GM21576 (cell line): ENCODE measurements around the gene HMBS.
A peak's percentile ranks its signal among the peaks of the same experiment; 100 is the strongest.
"Not testable (repeated sequence)": the region's sequence is repeated elsewhere in the genome, so short reads cannot be mapped to it uniquely, and the experiment has no call there.

Source experiments
- ATAC-seq: cut with Tn5 transposase; IDR thresholded peaks from one replicate; pipeline ENCODE4 v1.9.1; 2021; ENCODE audit warnings: mild to moderate bottlenecking, moderate library complexity; ENCODE audit not compliant: unreplicated experiment

Gene HMBS

DNA sequence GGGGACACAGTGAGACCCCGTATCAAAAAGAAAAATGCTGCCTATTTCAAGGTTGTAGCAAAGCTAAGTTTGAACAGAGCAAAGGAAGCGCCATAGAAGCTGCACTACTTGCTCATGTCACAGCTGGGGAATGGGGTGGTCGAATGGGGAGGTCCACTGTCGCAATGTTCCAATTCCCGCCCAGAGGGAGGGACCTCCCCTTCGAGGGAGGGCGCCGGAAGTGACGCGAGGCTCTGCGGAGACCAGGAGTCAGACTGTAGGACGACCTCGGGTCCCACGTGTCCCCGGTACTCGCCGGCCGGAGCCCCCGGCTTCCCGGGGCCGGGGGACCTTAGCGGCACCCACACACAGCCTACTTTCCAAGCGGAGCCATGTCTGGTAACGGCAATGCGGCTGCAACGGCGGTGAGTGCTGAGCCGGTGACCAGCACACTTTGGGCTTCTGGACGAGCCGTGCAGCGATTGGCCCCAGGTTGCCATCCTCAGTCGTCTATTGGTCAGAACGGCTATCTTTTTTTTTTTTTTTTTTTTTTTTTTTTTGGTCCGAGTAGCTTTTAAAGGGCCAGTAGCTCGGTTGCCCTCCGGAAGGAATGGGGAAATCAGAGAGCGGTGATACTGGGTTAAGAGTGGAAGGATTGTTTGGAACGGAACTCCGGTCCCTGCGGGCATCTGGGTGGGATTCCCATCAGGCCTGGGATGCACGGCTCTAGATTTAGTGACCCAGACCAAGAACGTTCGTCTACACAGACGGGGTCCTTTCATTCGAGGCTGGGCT is at the start of gene HMBS:
Gene HMBS (plus strand): TSS at position 219 of the 774 bp plus-strand sequence. CDS start 153 bp downstream, at position 372.
- peak; percentile 89 for ATAC-seq

DNA sequence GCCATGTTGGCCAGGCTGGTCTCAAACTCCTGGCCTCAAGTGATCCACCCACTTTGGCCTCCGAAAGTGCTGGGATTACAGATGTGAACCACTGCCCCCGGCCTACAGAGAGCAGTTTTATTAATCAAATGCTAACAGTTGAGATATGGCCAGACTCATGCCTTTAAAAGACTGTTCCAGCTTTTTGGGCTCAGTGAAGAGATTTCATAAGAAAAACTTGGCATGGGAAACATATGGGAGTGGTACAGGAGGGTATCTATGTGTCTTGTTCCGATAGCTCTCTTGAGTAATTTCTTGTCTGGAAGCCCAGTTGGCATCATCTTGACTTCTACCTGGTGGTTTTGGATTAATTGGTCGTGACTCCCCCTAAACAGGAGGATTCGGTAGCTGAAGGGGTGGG is 45.8 kb upstream of the HMBS start:
- ATAC-seq, result no peak

DNA sequence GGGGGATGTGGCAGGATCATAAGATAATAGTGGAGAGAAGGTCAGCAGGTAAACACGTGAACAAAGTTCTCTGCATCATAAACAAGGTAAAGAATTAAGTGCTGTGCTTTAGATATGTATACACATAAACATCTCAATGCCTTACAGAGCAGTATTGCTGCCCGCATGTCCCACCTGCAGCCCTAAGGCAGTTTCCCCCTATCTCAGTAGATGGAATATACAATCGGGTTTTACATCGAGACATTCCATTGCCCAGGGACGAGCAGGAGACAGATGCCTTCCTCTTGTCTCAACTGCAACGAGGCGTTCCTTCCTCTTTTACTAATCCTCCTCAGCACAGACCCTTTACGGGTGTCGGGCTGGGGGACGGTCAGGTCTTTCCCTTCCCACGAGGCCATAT is 45.2 kb upstream of the HMBS start:
- not testable (repeated sequence) for ATAC-seq

DNA sequence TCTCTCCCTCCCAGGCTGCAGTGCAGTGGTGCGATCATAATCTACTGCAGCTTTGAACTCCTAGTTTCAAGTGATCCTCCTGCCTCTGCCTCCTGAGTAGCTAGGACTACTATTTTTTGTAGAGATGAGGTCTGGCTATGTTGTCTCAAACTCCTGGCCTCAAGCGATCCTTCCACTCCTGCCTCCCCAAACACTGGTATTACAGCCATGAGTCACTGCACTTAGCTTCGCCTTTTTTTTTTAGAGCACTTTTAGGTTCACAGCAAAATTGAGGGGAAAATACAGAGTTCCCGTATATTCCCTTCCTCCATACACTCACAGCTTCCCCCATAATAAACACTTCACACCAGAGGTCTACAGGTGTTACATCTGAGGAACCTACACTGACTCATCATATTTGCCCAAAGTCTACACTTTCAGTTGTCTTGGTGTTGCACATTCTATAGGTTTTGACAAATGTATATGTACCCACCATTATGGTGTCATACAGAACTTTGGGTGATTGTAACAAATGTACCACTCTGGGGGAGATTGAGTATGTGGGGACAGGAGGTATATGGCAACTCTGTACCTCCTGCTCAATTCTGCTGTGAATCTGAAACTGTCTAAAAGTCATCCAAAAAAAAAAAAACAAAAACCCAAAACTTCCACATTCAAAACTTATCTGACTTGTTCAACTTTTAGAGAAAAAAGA is 42.7 kb upstream of the HMBS start:
- no peak for ATAC-seq

DNA sequence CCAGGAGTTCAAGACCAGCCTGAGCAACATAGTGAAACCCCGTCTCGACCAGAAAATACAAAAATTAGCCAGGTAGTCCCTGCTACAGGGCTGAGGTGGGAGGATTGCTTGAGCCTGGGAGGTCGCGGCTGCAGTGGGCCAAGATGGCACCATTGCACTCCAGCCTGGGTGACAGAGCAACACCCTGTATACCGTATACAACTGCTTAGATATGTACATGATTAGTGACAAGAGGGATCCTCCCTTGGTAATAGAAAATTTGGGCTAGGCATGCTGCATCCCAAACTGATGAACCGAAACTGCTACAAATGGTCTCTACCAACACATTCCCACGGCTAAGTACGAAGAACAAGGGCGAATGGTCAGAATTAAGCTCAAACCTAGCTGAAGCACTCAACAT is 41.8 kb upstream of the HMBS start:
- no peak for ATAC-seq

DNA sequence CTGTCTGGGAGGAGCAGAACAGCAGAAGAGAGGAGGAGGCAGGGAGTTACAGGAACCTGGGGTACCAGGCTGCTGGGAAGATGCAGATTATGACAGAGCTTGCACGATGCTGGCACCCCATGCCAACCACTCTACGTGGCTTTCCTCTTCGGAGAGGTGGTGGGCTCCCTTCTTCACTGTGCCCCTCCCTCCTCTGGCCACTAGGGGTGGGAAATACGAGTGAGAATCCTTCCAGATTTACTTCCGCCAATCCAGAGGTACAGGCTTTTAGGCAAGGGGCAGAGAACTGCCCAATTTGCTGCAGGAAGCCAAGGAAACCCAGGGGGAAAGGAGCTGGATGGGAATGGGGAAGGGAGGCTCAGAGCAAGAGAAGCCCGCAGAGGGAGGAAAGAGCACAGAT is 40.0 kb upstream of the HMBS start:
- no peak for ATAC-seq

DNA sequence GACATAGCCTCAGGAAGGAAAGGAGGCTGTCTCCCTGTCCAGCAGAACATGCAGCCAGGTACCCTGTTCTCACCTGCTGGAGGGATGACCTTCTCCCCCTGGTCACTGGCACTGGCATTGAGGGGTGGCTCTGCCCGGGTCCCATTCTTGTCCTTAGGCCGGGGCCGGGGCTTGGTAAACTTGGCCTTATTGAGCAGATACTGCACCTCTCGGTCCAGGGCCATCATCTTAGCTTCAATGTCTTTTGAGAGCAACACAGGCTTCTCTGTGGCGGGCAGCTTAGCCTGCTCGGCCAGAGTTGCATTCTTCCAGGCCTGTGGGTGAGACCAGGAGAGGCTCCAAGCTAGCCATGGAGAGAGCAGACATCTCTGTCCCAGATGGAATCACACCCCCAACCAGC is 38.2 kb upstream of the HMBS start:
- no peak for ATAC-seq

DNA sequence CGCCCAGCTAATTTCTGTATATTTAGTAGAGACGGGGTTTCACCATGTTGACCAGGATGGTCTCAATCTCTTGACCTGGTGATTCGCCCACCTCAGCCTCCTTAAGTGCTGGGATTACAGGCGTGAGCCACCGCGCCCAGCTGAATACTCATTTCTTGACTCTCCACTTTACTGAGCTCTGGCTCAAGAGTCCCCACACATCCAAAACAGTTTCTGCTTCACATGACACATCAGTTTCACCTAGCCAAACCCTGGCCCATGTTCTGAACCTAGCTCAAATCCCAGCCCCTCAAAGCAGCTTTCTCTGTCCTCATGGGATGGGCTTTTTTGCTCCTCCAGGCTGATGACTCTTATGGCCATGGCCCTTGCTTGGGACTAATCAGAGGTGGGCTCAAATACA is 37.5 kb upstream of the HMBS start:
- no peak for ATAC-seq

DNA sequence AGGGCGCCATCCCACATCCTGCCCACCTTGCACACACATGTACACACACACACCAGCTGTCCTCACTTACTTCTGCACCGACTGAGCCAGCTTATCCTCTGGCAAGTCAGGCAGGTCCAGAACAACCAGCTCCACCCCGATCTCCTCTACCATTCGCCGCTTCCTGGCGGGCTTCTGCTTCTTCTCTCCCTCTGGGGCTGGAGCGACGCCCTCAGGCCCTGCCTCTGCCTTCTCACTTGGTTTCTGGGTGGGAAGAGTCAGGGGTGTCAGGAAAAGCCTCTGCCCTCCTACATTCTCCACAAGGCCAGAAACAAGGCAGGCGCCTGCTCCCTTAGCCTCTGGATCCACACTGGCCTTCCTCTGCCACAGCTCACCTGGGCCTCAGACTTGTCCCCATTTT is 36.0 kb upstream of the HMBS start:
- ATAC-seq, result no peak

DNA sequence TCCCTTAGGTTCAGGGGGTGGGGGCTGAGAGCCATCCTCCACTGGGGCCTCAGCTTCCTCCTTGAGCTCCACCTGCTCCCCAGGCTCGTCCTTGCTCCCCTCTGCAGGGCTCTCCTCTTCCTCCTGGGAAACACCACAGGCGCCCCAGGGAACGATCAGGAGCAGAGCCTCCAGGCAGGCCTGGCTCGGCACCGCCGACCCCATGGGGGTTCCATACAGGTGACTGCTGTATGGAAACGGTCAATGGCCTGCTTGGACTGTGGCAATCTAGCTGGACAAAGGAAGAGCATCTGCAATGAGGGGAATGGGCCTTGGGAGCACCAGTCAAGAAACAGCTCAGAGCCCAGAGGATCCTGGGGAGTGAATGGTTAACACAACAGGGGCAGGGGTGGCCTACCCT is 35.6 kb upstream of the HMBS start:
- no peak for ATAC-seq

DNA sequence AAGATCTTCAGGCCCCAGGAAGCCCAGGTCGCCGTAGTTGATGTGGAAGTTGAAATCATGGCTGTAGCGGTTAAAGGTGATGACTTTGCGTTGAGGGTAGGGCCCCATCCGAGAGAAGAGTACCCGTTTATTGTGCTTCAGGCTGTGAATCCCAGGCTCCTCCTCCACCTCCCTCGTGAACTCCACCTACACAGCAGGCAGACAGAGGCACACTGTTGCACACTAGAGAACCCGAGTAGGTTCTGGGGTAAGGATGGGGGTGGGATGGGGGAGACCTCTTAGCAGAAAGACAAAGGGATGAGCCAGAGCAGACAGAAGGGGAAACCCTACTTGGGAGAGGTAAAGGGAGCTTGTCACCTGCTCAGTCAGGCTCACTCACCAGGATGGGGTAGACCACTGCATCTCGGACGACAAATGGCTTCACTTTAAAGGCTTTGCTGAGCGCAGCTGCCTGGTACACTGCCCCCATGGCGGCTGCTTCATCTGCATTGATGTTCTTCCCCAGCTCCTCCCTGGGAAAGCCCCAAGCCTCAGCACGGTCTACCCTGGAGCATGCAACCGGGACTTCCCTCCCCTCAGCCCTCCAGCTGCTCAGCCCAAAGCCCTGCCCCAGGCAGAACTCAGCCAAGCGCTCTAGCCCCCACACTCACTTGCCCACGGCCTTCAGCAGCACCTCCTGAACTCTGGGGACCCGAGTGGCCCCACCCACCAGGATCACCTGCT is 33.1 kb upstream of the HMBS start:
- ATAC-seq, result no peak

DNA sequence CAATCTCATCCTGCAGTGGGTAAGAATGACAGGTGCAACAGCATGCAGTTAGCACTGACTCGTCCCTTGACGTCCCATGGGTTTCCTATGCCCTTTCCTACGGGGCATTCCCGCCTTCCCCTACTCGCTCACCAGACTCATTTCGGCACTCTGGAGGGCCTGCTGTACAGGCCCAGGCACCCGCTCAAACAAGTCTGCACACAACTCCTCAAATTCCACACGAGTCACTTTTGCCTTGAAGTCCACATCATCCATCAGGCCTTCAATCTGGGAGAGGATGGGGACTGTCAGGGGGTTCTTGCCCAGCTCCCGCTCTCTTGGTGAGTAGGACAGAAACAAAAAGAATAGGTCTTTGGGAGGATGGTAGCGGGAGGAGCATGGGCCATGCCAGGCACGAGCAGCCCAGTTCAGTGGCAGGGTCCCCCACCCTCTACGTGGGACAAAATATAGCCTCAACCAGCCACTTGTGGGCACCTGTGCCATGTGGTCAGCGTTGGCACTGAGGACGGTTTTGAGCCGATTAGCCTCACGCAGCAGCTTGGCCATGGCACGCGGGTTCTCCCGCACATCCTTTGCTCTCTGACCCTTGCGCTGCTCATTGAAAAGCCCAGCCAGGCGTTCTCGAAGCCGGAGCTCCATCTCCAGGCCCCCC is 32.4 kb upstream of the HMBS start:
- no peak for ATAC-seq

DNA sequence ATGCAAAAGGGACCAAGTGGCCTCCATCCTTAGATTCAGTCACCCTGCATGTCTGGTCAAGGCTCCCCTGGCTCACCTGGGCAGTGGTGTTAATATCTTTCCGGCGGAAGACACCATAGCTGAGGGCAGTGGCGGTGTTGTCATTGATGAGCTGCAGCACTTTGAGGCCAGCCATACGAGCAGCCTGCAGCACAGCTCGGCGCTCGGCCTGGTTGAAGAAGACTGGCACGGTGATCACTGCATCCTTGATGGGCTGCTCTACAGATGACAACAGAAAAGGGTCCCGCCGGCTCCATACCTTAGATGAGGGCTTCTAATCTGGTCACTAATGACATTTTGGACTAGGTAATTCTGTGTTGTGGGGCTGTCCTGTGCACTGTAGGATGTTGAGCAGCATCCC is 30.3 kb upstream of the HMBS start:
- no peak for ATAC-seq

DNA sequence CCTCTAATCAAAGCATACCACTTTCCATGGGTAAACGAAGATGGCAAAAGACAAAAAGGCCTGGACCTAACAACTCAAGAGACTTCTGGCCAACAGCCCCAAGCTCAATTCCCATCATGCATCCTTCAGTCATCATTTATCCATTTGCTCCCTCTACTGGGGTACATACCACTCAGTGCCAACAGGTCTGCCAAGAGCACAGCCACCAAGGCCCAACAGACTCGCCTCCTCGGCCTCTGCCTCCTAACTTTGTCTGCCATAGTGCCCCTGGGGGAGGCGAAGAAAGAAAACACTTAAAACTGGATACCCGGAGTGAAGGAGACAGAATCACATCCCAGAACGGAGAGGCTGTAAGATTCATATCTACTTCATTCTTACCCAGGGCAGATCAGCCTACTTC is 28.8 kb upstream of the HMBS start:
- ATAC-seq, result no peak

DNA sequence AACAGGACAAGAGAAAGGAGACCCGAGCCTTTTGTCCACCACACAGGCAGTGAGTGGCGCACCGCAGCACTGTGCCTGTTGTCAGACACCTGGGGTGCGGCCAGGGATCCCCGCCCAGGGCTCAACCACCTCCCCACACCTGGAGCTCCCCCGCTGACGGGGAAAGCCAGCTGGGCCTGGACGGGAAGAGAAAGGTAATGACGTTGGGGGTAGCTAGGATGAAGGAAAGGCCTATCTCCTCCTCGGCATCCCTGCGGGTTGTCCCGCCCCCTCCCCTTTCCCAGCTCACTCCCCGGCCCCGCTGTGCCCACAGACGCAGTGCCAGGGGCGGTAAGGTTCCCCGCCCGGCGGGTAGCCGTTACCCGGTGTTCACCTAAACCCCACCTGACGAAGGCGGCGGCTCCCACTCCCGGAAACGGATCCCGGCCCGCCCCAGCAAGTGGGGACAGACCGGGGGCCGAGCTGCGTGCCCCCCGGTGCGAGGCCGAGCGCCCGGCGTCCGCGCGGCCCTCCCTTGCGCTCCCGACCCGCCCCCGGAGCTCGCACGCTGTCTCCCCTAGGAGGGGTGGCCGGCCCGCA is 28.2 kb upstream of the HMBS start:
- peak; percentile 5 for ATAC-seq

DNA sequence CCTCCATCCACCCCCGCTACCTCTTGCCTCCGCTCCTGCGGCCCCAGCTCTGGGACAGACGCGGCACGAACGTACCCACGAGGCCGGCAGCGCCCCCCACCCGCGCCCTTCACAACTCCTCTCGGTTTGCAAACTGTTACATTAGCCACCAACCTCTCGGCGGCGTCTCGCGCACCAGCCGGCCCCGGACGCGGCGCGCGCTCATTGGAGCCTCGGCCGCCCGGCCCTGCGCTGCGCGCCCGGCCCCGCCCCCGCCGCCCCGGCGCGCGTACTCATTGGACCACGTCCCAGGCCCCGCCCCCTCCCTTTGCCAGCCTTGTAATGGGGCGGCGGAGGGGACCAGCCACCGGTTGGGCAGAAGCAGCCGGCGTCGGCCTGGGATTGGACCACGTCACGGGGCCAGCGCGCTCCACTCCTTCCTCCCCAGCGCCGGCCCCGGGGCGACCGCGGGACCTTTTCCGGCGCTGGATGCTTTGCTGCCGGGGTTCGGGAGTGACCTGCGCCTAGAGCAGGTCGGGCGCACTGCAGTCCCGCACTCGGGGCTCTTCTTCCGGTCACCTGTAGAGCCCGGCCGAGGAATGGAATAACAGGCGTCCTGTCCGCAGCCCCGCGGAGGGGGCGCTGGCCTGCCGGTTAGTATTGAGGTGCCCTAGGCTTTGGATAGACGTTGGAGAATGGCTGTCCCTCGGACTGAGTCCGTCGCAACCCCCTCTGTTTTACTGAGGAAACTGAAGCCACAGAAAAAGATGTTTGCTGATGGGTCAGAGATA is 27.5 kb upstream of the HMBS start, which contains the start of gene HYOU1:
Gene HYOU1 (minus strand): TSS at position 206 of the 770 bp plus-strand sequence. CDS start 1,045 bp downstream, outside the sequence.
- ATAC-seq, result peak; percentile 88

DNA sequence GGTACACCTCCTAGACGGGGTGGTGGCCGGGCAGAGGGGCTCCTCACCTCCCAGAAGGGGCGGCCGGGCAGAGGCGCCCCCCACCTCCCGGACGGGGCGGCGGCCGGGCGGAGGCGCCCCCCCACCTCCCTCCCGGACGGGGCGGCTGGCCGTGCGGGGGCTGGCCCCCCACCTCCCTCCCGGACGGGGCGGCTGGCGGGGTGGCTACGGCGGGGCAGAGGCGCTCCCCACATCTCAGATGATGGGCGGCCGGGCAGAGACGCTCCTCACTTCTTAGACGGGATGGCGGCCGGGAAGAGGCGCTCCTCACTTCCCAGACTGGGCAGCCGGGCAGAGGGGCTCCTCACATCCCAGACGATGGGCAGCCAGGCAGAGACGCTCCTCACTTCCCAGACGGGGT is 25.6 kb upstream of the HMBS start:
- ATAC-seq, result not testable (repeated sequence)

DNA sequence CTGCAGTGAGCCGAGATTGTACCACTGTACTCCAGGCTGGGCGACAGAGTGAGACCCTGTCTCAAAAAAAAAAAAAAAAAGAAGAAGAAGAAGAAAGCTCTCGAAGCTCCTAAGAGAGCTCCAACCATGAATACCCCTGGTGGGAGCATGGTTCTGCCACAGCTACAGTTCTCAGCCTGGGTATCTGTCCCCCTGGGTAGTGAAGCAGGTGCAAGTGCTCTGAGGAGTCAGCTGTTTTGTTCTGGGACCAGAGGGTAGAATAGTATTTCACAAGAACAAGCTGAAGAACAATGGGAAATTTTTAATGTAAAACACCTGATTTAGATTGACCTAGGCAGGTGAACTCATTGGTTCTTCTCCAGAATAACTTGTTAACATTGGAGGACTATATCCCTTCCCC is 23.4 kb upstream of the HMBS start:
- ATAC-seq, result no peak

DNA sequence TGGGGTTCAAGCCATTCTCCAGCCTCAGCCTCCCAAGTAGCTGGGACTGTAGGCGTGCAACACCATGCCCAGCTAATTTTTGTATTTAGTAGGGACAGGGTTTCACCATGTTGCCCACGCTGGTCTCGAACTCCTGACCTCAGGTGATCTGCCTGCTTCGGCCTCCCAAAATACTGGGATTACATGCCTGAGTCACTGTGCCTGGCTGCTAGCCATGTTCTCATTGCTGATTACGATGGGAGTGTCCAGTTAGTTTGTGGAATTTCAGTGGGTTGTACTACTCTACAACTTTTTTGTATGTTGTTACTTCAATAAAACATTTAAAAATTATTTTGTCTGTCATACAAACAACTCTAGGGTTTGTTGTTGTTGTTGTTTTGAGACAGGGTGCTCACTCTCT is 21.9 kb upstream of the HMBS start:
- ATAC-seq, result no peak

DNA sequence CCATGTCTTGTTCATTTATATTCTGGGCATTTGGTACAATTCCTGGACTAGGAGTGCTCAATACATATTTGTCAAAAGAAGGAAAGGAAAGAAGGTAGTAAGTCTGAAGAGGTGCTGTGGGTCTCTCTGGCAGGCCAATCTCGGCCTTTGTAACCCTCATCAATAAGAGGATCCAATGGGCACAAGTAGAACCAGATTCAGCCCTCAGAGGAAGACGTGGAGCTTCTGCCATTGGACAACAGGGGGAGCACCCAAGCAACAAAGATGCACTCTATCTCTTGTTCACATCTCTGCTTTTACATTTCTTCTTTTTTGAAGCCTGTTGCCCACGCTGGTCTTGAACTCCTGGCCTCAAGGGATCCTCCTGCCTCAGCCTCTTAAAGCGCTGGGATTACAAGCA is 19.3 kb upstream of the HMBS start:
- ATAC-seq, result no peak
